HG02798 (cell line): ENCODE results near the gene BSDC1.
A peak's percentile ranks its signal among the peaks of the same experiment; 100 is the strongest.

Source experiments
- ATAC-seq: cut with Tn5 transposase; IDR thresholded peaks from one replicate; pipeline ENCODE4 v1.9.1; 2021; ENCODE audit warnings: mild to moderate bottlenecking; ENCODE audit not compliant: unreplicated experiment, poor library complexity

Gene BSDC1

DNA sequence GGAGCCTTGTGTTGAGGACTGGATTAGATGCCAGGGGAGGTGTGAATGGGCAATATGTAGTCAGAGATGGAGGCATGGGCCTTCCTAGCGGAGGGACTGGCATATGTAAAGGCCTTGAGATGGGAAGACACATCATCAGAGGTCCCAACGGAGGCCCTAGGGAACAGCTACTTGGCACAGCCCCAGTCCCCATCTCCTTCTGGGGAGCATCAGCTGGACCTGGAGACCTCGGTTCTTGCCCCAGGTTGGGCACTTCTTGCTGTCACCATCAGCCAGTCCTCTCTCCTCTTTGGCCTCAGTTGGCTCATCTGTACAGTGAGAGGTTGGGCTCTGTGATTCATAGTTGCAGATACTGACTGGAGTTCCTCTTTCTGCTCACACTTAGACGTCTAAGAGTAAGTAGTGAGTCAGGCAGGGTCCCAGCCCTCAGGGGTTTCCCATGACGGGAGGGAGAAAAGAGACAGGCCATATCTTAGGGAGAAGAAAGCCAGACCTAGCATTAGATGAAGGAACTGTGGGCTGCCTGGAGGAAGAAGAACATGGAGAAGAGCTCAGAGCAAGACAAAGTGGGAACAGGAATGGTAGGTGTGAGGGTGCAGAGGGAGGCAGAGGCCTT, 54.8 kb downstream of the BSDC1 start:
- ATAC-seq, result no peak

- no peak for ATAC-seq
Observed at GRCh38 chr1:32338637-32339145, 55.5 kb downstream of the BSDC1 start.

DNA sequence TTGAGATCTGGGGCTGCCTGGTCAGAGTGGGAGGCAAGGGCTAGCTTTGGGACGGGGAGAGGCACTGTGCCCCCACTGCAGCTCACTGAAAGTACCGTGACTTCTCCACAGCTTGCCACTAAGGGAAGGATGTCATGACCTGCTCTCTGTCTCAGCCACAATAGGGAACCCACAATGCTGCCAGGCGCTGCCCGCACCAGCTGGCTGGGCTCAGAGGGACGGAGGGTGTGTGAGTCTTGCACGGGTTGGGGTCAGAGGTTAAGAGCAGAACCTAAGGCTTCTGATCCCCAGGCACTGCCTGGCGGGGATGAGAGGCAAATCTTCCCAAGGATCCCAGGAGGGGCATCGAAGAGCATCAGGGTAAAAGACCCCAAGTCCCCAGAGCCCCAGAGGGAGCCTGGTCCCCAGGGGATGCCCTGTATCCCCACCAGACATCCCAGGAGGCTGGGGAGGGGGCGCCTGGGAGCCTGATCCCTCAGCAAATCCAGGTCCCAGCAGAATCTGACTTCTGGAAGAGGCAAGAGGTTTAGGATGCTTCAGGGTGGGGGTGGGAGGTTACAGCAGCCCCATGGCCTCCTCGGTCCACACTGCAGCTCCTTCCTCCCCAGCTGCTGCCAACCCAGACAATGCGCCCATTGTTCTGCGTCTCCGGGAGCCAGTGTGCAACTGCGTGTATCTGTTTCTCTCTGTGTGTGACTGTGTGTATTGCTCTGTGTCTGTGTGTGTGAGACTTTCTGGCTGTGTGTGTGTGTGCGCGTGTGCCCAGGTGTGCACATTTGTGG, 56.2 kb downstream of the BSDC1 start:
- ATAC-seq, result no peak

GRCh38 chr1:32336963-32337675, 57.1 kb downstream of the BSDC1 start:
- no peak for ATAC-seq

- ATAC-seq, result no peak
Observed at GRCh38 chr1:32336591-32336932, 57.7 kb downstream of the BSDC1 start.

DNA sequence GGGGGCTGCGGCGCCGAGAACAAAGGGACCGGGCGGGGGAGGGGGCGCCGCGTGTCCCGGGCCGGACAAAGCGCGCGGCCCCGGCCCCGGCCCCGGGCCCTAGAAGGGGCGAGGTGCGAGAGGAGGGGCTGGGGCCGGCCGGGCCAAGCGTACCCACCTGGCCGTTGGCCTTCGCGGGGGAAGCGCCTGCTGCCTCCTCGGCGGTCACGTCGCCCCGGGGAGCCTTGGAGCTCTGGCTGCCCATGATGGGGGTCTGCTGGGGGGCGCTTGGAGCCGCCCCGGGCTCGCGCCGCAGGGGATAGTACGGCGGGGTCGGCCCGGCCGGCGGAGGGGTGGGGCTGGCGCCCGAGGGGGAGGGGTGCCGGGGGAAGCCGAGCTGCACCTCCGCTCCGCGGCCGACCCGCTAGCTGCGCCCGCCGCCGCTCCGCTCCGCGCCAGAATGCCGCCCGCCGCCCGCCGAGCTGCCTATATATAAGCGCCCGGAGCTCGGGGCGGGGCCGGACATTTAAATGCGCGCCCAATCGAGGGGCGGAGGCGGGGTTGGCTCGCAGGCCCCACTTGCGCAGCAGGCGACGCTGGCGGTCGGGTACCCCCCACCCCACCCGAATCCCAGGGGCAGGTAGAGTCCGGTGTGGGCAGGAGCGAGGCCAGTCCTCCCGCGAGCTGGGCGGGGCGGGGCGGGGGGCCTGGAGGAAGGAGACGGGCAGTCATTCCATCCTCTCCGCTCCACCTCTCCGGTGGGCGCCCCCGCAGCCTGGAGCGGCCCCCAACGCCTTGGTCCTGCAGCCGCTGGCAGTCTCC, 58.3 kb downstream of the BSDC1 start, which contains the start of gene MARCKSL1:
Gene MARCKSL1 (minus strand): TSS at position 444 of the 801 bp plus-strand sequence. CDS start 200 bp downstream, at position 244.
- ATAC-seq, result peak; percentile 54

DNA sequence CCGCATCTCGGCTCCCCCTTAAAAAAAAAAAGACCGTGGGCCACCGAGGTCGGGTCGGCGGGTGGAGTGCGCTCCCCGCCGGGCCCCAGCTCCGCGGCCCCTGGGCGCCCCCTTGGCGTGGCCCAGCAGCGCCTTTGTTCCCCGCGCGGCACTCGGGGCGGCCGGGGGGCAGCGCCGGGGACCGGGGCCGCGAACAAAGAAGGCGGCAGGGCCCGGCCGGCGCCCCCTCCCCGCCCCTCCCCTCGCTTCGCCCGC, 58.8 kb downstream of the BSDC1 start:
- ATAC-seq, result peak; percentile 16

- peak; percentile 19 for ATAC-seq
Observed at GRCh38 chr1:32334864-32335534, 59.2 kb downstream of the BSDC1 start.

DNA sequence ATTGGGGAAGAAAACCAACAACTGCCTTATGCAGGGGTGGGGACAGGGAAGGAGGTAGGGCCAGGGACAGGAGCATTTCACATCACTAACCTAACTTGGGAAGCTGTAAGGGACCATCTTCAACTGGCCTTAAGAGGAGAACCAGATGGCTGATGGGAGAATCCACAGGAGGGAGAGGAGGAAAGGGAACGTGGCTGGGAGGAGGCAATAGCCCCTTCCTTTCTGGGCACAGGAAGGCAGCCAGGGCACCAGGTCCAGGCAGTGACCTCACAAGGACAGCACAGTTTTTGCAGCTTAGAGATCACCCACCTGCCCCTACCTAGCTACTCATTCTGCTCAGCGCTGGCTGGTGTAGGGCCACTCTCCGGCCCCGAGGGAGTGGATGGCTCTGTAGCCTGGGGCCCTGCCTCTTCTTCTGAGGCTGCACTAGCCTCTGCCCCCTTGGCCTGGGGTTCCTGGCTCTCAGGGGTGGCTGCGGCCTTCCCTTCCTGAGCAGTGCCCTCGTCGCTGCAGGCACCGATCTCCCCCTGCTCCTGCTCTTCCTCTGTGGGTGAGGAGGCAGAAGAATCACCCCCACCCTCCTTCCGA, 59.9 kb downstream of the BSDC1 start:
- no peak for ATAC-seq

DNA sequence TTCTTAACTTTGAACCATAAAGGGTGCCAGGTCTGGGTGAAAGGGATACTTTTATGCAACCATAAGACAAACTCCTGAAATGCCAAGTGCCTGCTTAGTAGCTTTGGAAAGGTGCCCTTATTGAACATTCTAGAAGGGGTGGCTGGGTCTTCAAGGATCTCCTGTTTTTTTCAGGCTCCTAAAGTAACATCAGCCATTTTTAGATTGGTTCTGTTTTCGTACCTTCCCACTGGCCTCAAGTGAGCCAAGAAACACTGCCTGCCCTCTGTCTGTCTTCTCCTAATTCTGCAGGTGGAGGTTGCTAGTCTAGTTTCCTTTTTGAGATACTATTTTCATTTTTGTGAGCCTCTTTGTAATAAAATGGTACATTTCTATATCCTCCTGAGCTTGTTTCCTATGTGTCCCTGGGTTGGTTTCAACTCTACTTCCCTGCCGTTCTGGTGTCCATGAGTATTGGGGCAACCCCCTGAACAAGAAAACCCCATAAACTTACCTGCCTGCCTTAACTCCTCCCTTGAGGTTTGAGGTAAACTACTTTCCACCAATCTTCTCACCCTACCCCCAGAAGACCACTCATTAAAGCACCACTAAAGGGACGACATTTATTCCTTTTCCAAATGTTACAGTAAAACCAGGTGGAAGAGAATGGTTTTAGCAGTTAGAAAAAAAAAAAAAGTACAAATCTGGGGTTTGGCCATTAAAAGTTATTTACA, 60.8 kb downstream of the BSDC1 start:
- no peak for ATAC-seq

DNA sequence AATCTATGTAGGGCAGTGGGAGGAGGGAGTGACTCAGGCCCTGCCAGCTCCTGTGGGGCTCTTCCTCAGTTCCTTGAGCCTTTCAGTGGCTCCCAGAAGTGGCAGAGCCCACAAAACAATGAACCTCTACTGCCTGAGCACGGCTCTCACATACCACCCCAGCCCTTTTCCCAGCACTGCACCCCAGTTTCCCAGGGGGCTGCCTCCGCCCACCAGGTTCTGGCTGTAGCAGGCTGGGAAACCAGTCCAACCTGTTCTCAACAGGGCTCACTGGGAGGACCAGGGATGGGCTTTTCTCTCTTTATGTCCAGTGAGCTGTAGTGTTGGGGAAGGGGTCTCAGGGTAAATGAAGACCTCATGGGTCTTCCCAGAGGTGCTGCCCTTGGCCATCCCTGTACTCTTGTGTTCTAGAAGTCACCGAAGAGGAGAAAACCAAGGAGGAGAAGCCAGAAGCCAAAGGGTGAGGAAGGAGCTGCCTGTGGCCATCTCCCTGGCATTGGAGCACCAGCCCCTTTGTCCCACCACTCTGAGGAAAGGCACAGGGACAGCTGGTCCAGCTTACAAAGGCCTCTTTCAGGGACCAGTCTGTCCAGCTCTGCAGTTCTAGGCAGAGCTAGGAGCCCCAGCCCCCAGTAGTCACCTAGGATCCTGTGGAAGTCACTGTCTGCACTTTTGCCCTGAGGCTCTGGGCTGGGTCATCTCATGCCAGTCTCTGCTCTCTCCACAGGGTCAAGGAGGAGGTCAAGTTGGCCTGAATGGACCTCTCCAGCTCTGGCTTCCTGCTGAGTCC, 61.8 kb downstream of the BSDC1 start:
- ATAC-seq, result no peak

DNA sequence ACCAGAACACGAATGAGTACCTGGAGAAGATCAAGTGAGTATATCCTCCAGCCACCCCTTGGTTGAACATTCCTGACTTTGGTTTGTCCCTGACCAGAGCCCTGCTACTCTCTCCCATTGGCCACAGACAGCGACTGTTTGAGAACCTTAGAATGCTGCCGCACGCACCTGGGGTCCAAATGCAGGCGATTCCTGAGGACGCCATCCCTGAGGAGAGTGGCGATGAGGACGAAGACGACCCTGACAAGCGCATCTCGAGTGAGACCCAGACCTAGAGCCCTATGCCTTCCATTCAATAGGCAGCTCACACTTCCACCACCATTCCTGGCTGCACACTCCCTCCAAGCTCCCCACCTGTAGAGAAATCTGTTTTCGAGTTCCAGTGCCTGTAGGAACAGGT, 62.7 kb downstream of the BSDC1 start:
- ATAC-seq, result no peak

DNA sequence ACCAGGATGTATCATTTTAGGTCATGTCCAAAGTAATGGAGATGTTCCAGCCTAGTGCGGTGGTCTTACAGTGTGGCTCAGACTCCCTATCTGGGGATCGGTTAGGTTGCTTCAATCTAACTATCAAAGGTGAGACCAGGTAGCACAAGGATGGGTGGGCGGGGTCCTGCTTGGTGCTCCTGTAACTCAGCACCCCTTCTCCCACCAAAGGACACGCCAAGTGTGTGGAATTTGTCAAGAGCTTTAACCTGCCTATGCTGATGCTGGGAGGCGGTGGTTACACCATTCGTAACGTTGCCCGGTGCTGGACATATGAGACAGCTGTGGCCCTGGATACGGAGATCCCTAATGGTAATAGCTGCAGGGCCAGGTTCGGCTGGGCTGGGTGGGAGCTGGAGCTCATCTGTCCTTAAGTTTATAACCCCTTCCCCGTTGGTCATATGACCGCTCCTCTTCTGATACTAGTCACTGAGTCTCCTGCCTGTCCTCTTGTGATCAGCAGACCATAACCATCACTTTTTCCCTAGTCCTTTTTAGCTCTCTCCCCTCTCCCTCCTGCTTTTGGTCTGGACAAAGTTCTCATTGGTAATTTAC, 63.6 kb downstream of the BSDC1 start:
- ATAC-seq, result no peak

- ATAC-seq, result no peak
Observed at GRCh38 chr1:32329931-32330466, 64.2 kb downstream of the BSDC1 start.

- no peak for ATAC-seq
Observed at GRCh38 chr1:32327204-32327603, 67.0 kb downstream of the BSDC1 start.

DNA sequence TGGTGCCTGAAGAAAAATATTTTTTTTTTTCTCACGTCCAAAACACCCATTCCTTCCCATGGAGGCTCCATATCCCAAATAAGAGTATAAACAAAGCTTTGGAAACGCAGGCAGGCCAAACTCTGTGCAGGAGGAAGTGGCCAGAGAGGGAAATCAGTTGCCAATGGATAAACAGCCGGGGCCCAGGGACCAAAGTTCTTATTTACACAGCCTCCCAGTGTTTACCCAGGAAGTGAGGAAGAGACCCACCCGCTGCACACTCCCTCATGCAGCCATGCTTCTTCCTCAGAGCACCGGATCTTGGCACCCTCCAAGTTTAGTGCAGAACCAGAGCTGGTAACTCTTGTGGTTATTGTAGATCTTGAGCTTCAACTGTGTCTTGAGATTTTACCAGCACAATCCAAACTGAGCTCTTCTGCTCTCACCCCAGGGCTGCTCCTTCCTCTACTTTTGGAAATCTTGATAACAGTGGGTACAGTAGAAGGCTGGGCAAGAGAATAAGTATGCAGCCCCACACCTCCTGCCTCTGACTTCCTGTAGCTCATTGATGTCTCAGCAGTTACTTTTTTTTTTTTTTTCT, 72.4 kb downstream of the BSDC1 start:
- ATAC-seq, result no peak

DNA sequence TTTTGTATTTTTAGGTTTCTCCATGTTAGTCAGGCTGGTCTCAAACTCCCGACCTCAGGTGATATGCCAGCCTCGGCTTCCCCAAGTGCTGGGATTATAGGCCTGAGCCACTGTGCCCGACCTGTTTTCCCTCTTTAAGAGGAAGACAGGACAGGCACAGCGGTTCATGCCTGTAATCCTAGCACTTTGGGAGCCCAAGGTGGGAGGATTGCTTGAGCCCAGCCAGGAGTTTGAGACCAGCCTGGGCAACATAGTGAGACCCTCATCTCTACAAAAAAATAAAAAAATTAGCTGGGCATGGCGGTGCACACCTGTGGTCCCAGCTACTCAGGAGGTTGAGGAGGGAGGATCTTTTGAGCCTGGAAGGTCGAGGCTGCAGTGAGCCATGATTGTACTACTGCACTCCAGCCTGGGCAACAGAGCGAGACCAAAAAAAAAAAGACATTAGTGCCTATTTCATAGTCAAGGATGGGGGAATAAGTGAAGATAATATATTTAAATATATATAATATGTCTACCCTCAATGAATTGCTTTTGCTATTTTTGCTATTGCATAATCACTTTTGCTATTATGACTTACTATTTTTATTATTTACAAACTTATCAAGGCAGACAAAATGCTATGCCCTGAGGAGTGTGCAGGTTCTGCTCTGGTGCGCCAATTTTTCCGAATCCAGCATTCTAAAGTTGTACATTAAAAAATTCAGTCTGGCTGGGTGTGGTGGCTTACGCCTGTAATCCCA, 75.9 kb downstream of the BSDC1 start:
- no peak for ATAC-seq
